Measurements from ENCODE around the gene IQCE. TPM values are rescaled to one million over a fixed set of nuclear protein-coding genes. Genes with fewer than 3 reads are reported as not detected.
"Not testable (repeated sequence)": the region's sequence is repeated elsewhere in the genome, so short reads cannot be mapped to it uniquely, and the experiment has no call there.

IQCE gene
- total RNA-seq, 1 donor from 2014 or later: 11.1 TPM

DNA sequence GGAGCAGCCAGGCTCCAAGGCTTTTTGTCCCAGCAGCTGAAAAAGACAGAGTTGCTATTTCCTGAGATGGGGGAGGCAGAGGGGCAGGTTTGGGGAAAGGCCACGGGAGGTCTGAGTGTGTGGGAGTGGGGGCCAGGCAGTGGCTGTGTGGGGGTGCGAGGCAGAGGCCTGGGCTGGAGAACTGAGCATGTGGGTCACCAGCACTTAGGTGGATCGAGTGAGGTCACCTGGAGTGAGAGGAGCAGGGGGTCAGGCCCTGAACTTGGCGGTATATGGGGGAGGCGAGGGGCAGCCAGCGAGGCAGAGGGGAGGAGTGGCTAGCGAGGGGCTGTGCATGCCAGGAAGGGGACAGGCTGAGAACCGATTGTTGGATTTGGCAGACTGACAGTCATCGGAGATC is 28.4 kb downstream of the IQCE start:
- intact Hi-C loops (cut with micrococcal nuclease): no loop called here
- peaks cover 7% of the 10 kb centered on the region for H3K36me3 Mint-ChIP-seq (ENCODE audit: low read depth)
- no peak overlapping the region for H3K27ac Mint-ChIP-seq
- DNase-seq (ENCODE audit: low spot score): no peak
- H3K4me3 Mint-ChIP-seq: no peak overlapping the region
- no peaks in the 10 kb centered on the region for H3K27me3 Mint-ChIP-seq (ENCODE audit: insufficient read depth)
- no peaks in the 10 kb centered on the region for H3K4me1 Mint-ChIP-seq (ENCODE audit: low read depth)
- no peaks in the 10 kb centered on the region for H3K9me3 Mint-ChIP-seq

- H3K9me3 Mint-ChIP-seq: no peaks in the 10 kb centered on the region
- H3K36me3 Mint-ChIP-seq (ENCODE audit: low read depth): peaks cover 7% of the 10 kb centered on the region
- no peak overlapping the region for H3K4me3 Mint-ChIP-seq
- H3K27me3 Mint-ChIP-seq (ENCODE audit: insufficient read depth): no peaks in the 10 kb centered on the region
- no peaks in the 10 kb centered on the region for H3K4me1 Mint-ChIP-seq (ENCODE audit: low read depth)
- no peak overlapping the region for H3K27ac Mint-ChIP-seq
- intact Hi-C loops (cut with micrococcal nuclease): no loop called here
- no peak for DNase-seq (ENCODE audit: low spot score)
These were observed 29.0 kb downstream of the IQCE start for GRCh38 chr7:2587778-2588177.

- Mint-ChIP-seq H3K4me3 (no peak overlapping the region), H3K27ac (no peak overlapping the region), H3K27me3 (ENCODE audit: insufficient read depth) (no peaks in the 10 kb centered on the region), H3K9me3 (no peaks in the 10 kb centered on the region), H3K4me1 (ENCODE audit: low read depth) (no peaks in the 10 kb centered on the region), H3K36me3 (ENCODE audit: low read depth) (peaks cover 7% of the 10 kb centered on the region)
- no peak for DNase-seq (ENCODE audit: low spot score)
- intact Hi-C loops (cut with micrococcal nuclease): no loop called here
These were observed 30.6 kb downstream of the IQCE start for GRCh38 chr7:2589341-2589740.

DNA sequence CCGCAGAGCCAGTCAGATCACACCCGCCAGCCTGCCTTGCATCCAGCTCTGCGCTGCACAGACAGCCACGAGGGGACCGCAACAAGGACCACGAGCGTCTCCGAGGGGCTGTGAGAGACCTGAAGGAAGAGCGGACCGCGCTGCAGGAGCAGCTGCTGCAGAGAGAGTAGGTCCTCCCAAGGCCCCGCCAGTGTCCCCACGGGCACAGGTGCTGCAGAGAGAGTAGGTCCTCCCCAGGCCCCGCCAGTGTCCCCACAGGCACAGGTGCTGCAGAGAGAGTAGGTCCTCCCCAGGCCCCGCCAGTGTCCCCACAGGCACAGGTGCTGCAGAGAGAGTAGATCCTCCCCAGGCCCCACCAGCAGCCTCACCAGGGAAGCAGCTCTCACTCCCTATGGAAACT is 31.2 kb downstream of the IQCE start:
- H3K4me3 Mint-ChIP-seq; H3K9me3 Mint-ChIP-seq; DNase-seq (ENCODE audit: low spot score); H3K27ac Mint-ChIP-seq; H3K4me1 Mint-ChIP-seq (ENCODE audit: low read depth); intact Hi-C loops (cut with micrococcal nuclease); H3K27me3 Mint-ChIP-seq (ENCODE audit: insufficient read depth); H3K36me3 Mint-ChIP-seq (ENCODE audit: low read depth): not testable (repeated sequence)

GRCh38 chr7:2592375-2592865 is 33.6 kb downstream of the IQCE start:
- H3K36me3 Mint-ChIP-seq (ENCODE audit: low read depth): peaks cover 4% of the 10 kb centered on the region
- intact Hi-C loops (cut with micrococcal nuclease): no loop called here
- no peaks in the 10 kb centered on the region for H3K9me3 Mint-ChIP-seq
- no peaks in the 10 kb centered on the region for H3K27me3 Mint-ChIP-seq (ENCODE audit: insufficient read depth)
- H3K4me1 Mint-ChIP-seq (ENCODE audit: low read depth): no peaks in the 10 kb centered on the region
- H3K27ac Mint-ChIP-seq: no peak overlapping the region
- H3K4me3 Mint-ChIP-seq: no peak overlapping the region
- DNase-seq (ENCODE audit: low spot score): no peak

- intact Hi-C loops (cut with micrococcal nuclease): no loop called here
- H3K9me3 Mint-ChIP-seq: no peaks in the 10 kb centered on the region
- H3K27me3 Mint-ChIP-seq (ENCODE audit: insufficient read depth): no peaks in the 10 kb centered on the region
- H3K4me3 Mint-ChIP-seq: no peak overlapping the region
- H3K27ac Mint-ChIP-seq: no peak overlapping the region
- DNase-seq (ENCODE audit: low spot score): no peak
- H3K36me3 Mint-ChIP-seq (ENCODE audit: low read depth): peaks cover 4% of the 10 kb centered on the region
- H3K4me1 Mint-ChIP-seq (ENCODE audit: low read depth): no peaks in the 10 kb centered on the region
These were observed 34.4 kb downstream of the IQCE start for GRCh38 chr7:2593036-2593727.

GRCh38 chr7:2594599-2594998 is 35.8 kb downstream of the IQCE start:
- no peaks in the 10 kb centered on the region for H3K27me3 Mint-ChIP-seq (ENCODE audit: insufficient read depth)
- no peaks in the 10 kb centered on the region for H3K9me3 Mint-ChIP-seq
- H3K27ac Mint-ChIP-seq: no peak overlapping the region
- intact Hi-C loops (cut with micrococcal nuclease): no loop called here
- no peaks in the 10 kb centered on the region for H3K4me1 Mint-ChIP-seq (ENCODE audit: low read depth)
- no peak overlapping the region for H3K4me3 Mint-ChIP-seq
- DNase-seq (ENCODE audit: low spot score): no peak
- peaks cover 4% of the 10 kb centered on the region for H3K36me3 Mint-ChIP-seq (ENCODE audit: low read depth)

DNA sequence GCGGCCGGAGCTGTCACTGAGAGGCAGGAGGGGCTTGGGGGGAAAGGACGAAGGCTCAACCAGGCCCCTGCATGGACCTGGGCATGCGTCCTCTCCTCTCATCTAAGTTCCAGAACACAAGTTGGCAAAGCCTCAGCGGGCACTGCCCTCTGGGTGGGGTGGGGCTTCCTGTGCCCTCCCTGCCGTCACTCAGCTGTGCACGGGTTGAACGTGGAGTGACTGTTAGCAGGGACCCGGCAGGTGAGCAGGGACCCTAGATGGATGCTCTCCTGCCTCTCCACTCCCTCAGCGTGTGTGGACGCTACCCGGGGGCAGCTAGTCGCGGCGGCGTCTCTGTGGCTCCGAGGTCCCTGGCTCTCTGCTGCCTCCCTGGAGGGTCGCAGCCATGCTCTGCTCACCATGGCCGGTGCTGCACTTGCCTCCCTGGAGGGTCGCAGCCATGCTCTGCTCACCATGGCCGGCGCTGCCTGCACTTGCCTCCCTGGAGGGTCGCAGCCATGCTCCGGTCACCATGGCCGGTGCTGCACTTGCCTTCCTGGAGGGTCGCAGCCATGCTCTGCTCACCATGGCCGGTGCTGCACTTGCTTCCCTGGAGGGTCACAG is 36.6 kb downstream of the IQCE start:
- Mint-ChIP-seq H3K36me3 (ENCODE audit: low read depth) (peaks cover 4% of the 10 kb centered on the region), H3K4me3 (no peak overlapping the region), H3K4me1 (ENCODE audit: low read depth) (no peaks in the 10 kb centered on the region), H3K27me3 (ENCODE audit: insufficient read depth) (no peaks in the 10 kb centered on the region), H3K9me3 (no peaks in the 10 kb centered on the region), H3K27ac (no peak overlapping the region)
- intact Hi-C loops (cut with micrococcal nuclease): no loop called here
- no peak for DNase-seq (ENCODE audit: low spot score)

- intact Hi-C loops (cut with micrococcal nuclease): no loop called here
- Mint-ChIP-seq H3K36me3 (ENCODE audit: low read depth) (peaks cover 4% of the 10 kb centered on the region), H3K4me1 (ENCODE audit: low read depth) (no peaks in the 10 kb centered on the region), H3K27me3 (ENCODE audit: insufficient read depth) (no peaks in the 10 kb centered on the region), H3K27ac (no peak overlapping the region), H3K4me3 (no peak overlapping the region), H3K9me3 (no peaks in the 10 kb centered on the region)
- no peak for DNase-seq (ENCODE audit: low spot score)
These were observed 37.9 kb downstream of the IQCE start for GRCh38 chr7:2596464-2597272.

DNA sequence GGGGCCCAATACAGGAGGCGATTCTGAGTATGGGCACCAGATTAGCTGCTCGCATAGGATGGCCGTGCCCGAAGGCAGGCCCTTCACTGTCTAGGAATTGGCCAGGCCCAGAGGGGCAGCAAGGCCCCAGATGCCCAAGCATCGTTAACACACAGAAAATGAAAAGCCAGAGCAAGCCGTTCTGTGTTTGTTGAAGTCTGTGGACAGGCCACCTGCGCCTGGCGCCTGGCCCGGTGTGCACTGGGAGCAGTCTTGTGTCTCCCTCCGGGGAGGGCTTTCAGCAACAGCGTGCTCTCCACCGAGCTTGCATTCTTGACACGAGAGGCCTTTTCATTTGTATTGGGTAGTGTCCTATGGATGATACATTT is 38.5 kb downstream of the IQCE start:
- Mint-ChIP-seq H3K4me1 (ENCODE audit: low read depth) (no peaks in the 10 kb centered on the region), H3K27ac (no peak overlapping the region), H3K4me3 (no peak overlapping the region), H3K9me3 (no peaks in the 10 kb centered on the region), H3K36me3 (ENCODE audit: low read depth) (peaks cover 7% of the 10 kb centered on the region), H3K27me3 (ENCODE audit: insufficient read depth) (no peaks in the 10 kb centered on the region)
- intact Hi-C loops (cut with micrococcal nuclease): no loop called here
- no peak for DNase-seq (ENCODE audit: low spot score)

- no peak overlapping the region for H3K4me3 Mint-ChIP-seq
- no peaks in the 10 kb centered on the region for H3K4me1 Mint-ChIP-seq (ENCODE audit: low read depth)
- intact Hi-C loops (cut with micrococcal nuclease): no loop called here
- no peak for DNase-seq (ENCODE audit: low spot score)
- H3K27me3 Mint-ChIP-seq (ENCODE audit: insufficient read depth): no peaks in the 10 kb centered on the region
- H3K27ac Mint-ChIP-seq: no peak overlapping the region
- no peaks in the 10 kb centered on the region for H3K9me3 Mint-ChIP-seq
- peaks cover 7% of the 10 kb centered on the region for H3K36me3 Mint-ChIP-seq (ENCODE audit: low read depth)
These were observed 39.5 kb downstream of the IQCE start for GRCh38 chr7:2598154-2598823.

DNA sequence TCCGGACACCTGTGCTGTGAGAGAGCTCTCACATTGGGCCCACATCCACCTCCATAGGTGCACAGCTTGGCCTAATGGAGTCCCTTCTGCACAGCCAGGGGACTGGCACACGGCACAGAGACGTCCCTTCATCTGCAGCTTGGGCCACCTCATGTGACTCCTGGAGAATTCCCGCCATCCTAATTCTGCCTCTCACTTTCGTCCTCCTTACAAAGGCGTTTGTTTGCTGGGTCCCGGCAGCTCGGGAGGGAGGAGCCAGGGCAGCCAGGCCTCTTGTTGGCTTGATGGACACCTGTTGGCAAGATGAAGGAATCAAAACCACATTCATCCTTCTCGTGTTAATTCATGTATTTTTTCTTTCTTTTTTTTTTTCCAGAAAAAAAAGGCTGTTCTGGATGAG is 42.3 kb downstream of the IQCE start:
- intact Hi-C loops (cut with micrococcal nuclease): no loop called here

GRCh38 chr7:2601907-2602306 is 43.1 kb downstream of the IQCE start:
- H3K4me1 Mint-ChIP-seq (ENCODE audit: low read depth): no peaks in the 10 kb centered on the region
- H3K27ac Mint-ChIP-seq: no peak overlapping the region
- H3K9me3 Mint-ChIP-seq: no peaks in the 10 kb centered on the region
- no peak overlapping the region for H3K4me3 Mint-ChIP-seq
- intact Hi-C loops (cut with micrococcal nuclease): no loop called here
- no peak for DNase-seq (ENCODE audit: low spot score)
- peaks cover 5% of the 10 kb centered on the region for H3K36me3 Mint-ChIP-seq (ENCODE audit: low read depth)
- H3K27me3 Mint-ChIP-seq (ENCODE audit: insufficient read depth): no peaks in the 10 kb centered on the region

More for the DNA sequence above, 42.3 kb downstream of the IQCE start:
- H3K9me3 Mint-ChIP-seq: no peaks in the 10 kb centered on the region
- no peak overlapping the region for H3K27ac Mint-ChIP-seq
- DNase-seq (ENCODE audit: low spot score): no peak
- peaks cover 6% of the 10 kb centered on the region for H3K36me3 Mint-ChIP-seq (ENCODE audit: low read depth)
- no peak overlapping the region for H3K4me3 Mint-ChIP-seq
- H3K27me3 Mint-ChIP-seq (ENCODE audit: insufficient read depth): no peaks in the 10 kb centered on the region
- no peaks in the 10 kb centered on the region for H3K4me1 Mint-ChIP-seq (ENCODE audit: low read depth)
